ENCODE results near the gene NFATC2. TPM values are rescaled to one million over a fixed set of nuclear protein-coding genes. Genes with fewer than 3 reads are reported as not detected.
A peak's percentile ranks its signal among the peaks of the same experiment; 100 is the strongest.

The NFATC2 gene
- total RNA-seq, 1 donor from 2014 or later = 2.0 TPM

DNA sequence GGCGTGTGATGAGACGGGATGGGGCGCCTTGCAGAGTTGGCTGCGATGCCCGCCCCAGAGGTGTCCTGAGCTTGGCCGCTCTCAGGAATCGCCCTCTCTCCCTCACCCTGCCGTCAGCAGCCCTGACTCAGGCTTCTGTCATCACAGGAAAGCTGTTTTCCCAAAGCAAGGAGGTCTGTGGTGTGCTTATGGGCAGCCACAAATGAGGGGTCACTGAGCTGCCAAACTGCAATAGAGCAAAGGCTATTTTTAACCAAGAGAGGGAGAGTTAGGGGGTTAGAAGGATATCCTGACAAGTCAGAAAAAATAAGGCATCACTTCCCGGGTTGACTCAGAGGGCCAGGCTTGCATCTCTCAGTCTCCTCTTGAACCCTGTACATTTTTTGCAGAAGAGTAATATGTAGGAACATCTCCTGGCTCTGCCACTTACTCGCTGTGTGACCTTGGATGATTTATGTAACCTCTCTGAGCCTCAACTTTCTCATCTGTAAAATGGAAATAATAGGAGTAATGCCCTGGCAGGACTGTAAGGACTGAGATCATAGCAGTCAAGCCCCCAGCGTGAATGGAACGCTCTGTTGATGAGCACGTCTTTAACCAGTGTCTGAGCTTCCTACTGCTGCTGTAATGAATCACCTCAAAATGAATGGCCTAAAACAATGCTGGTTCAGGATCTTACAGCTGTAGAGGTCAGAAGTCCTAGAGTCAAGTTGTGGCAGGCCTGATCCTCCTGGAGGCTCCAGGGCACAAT lies 181.9 kb downstream of the NFATC2 start:
- TF ChIP-seq, protein P1, sequence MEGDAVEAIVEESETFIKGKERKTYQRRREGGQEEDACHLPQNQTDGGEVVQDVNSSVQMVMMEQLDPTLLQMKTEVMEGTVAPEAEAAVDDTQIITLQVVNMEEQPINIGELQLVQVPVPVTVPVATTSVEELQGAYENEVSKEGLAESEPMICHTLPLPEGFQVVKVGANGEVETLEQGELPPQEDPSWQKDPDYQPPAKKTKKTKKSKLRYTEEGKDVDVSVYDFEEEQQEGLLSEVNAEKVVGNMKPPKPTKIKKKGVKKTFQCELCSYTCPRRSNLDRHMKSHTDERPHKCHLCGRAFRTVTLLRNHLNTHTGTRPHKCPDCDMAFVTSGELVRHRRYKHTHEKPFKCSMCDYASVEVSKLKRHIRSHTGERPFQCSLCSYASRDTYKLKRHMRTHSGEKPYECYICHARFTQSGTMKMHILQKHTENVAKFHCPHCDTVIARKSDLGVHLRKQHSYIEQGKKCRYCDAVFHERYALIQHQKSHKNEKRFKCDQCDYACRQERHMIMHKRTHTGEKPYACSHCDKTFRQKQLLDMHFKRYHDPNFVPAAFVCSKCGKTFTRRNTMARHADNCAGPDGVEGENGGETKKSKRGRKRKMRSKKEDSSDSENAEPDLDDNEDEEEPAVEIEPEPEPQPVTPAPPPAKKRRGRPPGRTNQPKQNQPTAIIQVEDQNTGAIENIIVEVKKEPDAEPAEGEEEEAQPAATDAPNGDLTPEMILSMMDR (IDR thresholded peaks at IDR 0.05) = no peak
- DNase-seq (ENCODE audit: low spot score) = no peak
- Mint-ChIP-seq H3K4me3 (ENCODE audit: unreplicated experiment) (no peak overlapping the region), H3K4me1 (ENCODE audit: low read depth) (peaks cover 38% of the 10 kb centered on the region), H3K27ac (ENCODE audit: unreplicated experiment) (peak overlapping the region; percentile 82), H3K36me3 (ENCODE audit: low read depth) (peaks cover 7% of the 10 kb centered on the region), H3K9me3 (ENCODE audit: low read depth) (peaks cover 15% of the 10 kb centered on the region), H3K27me3 (ENCODE audit: low read depth) (no peaks in the 10 kb centered on the region)

DNA sequence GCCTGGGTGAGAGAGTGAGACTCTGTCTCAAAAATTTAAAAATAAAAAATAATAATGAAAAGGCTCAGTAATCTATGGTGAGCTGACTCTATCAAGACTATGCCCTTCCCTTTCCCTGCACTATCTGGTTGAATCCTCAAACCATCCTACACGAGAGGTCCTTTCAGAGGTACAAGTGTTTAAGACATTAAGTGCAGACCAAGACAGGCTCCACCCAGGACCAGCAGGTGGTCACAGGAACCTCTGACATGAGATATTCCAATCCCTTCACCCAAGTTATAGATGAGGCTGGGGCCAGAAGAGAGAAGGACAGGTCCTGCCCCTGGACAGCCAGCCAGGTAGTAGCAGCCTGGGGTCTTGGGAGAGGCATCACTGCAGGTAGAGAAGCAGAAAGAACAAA lies 182.6 kb downstream of the NFATC2 start:
- H3K4me1 Mint-ChIP-seq (ENCODE audit: low read depth) = peaks cover 38% of the 10 kb centered on the region

DNA sequence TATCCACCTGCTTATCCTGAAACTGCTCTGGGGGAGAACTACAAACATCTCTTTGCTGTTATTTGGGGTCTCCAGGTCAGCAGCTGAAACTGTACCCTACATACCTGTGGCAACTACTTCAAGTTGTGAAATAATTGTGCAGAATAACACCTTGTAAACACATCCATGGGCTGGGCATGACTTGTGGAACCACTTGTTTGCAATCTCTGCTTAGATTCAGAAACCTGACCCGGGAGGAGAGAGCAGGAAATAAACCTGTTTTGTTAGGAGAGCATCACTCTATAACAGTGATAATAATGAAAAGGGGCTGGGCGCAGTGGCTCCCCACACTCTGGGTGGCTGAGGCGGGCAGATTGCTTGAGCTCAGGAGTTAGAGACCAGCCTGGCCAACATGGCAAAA lies 183.1 kb downstream of the NFATC2 start:
- DNase-seq (ENCODE audit: low spot score) = no peak
- Mint-ChIP-seq H3K27ac (ENCODE audit: unreplicated experiment) (peak overlapping the region; percentile 82), H3K36me3 (ENCODE audit: low read depth) (peaks cover 7% of the 10 kb centered on the region), H3K9me3 (ENCODE audit: low read depth) (peaks cover 15% of the 10 kb centered on the region), H3K27me3 (ENCODE audit: low read depth) (no peaks in the 10 kb centered on the region), H3K4me3 (ENCODE audit: unreplicated experiment) (no peak overlapping the region), H3K4me1 (ENCODE audit: low read depth) (peaks cover 39% of the 10 kb centered on the region)
- TF ChIP-seq, protein P1 (IDR thresholded peaks at IDR 0.05) = no peak

More for the DNA sequence above, 182.6 kb downstream of the NFATC2 start:
- Mint-ChIP-seq H3K27me3 (ENCODE audit: low read depth) (no peaks in the 10 kb centered on the region), H3K36me3 (ENCODE audit: low read depth) (peaks cover 7% of the 10 kb centered on the region), H3K27ac (ENCODE audit: unreplicated experiment) (peak overlapping the region; percentile 82), H3K4me3 (ENCODE audit: unreplicated experiment) (no peak overlapping the region), H3K9me3 (ENCODE audit: low read depth) (peaks cover 15% of the 10 kb centered on the region)
- TF ChIP-seq, protein P1 (IDR thresholded peaks at IDR 0.05) = no peak
- DNase-seq (ENCODE audit: low spot score) = no peak

DNA sequence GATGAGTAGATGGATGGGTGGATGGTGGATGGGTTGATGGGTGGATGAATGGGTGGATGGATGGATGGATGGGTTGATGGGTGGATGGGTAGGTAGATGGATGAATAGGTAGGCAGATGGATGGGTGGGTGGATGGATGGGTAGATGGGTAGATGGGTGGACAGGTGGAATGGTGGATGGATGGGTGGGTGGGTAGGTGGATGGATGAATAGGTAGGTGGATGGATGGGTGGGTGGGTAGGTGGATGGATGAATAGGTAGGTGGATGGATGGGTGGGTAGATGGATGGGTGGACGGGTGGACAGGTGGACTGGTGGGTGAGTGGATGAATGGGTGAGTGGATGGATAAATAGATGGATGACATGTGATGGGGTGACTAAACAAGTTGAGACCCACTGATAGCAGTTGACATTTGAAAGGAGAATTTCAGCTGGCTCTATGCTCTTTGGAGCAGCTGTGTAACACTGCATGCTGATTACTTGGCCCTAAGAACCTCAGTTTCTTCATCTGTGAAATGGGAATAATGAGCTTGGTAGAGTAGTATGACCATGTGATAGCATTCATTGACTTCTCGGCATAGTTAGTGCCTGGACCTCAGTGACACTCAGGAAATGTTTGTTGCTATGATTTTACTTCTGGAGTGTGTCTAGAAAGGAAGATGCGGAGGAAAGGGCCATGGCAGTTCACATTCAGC lies 184.3 kb downstream of the NFATC2 start:
- Mint-ChIP-seq H3K36me3 (ENCODE audit: low read depth) (peaks cover 1% of the 10 kb centered on the region), H3K4me3 (ENCODE audit: unreplicated experiment) (no peak overlapping the region), H3K4me1 (ENCODE audit: low read depth) (peaks cover 46% of the 10 kb centered on the region), H3K27ac (ENCODE audit: unreplicated experiment) (no peak overlapping the region), H3K27me3 (ENCODE audit: low read depth) (no peaks in the 10 kb centered on the region), H3K9me3 (ENCODE audit: low read depth) (peaks cover 5% of the 10 kb centered on the region)
- TF ChIP-seq, protein P1 (IDR thresholded peaks at IDR 0.05) = no peak
- no peak for DNase-seq (ENCODE audit: low spot score)

DNA sequence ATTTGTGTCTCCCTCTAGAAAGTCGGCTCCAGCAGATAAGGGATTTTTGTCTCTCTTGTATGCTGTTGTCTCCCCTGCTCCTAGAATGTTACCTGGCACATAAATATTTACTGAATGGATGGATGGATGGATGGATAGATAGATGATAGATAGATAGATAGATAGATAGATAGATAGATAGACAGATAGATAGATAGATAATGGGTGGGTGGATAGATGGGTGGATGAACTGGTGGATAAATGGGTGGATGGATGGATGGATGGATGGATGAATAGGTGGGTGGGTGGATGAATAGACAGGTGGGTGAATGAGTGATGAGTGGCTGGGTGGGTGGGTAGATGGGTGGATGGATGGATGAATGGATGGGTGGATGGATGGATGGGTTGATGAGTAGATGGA lies 185.0 kb downstream of the NFATC2 start:
- TF ChIP-seq, protein P1 (IDR thresholded peaks at IDR 0.05) = no peak
- no peak for DNase-seq (ENCODE audit: low spot score)
- Mint-ChIP-seq H3K4me3 (ENCODE audit: unreplicated experiment) (no peak overlapping the region), H3K36me3 (ENCODE audit: low read depth) (no peaks in the 10 kb centered on the region), H3K27me3 (ENCODE audit: low read depth) (no peaks in the 10 kb centered on the region), H3K4me1 (ENCODE audit: low read depth) (peaks cover 50% of the 10 kb centered on the region), H3K9me3 (ENCODE audit: low read depth) (no peaks in the 10 kb centered on the region), H3K27ac (ENCODE audit: unreplicated experiment) (peak overlapping the region; percentile 22)

Data from chondrocyte (in vitro differentiated cells).